ENCODE data around the gene ATG16L2. TPM values are rescaled to one million over a fixed set of nuclear protein-coding genes. Genes with fewer than 3 reads are reported as not detected.

ATG16L2 gene
- total RNA-seq, 1 experiment from 2014 or later: 17.3 TPM

DNA sequence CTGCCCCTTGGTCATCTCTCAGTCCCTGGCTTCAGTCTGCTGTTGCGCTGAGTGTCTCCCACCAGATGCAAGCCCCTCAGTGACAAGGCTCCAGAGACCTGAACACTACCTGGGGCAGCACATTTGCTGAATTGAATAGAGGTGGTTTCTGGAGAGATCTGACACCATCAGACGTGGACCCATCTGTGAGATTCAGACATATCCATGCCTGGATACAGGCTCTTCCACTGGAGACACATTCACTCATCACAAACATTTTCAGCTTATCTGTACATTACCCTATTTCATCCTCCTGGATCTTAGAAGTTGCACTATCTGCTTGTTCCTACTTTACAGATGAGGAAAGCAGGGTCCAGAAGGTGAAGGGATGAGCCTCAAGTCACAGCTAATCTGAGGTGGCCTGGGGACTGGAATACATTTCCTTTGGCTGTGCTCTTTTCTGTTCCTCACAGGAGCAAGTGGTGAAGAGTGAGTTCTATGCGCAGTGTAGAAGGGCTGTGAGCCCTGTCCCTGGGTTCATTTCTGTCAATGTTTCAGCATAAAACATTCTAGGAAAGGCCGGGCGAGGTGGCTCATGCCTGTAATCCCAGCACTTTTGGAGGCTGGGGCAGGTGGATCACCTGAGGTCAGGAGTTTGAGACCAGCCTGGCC, 19.0 kb downstream of the ATG16L2 start:
- no peak overlapping the region for H3K14ac ChIP-seq (ENCODE audit: insufficient read depth, low read length)
- no peaks in the 10 kb centered on the region for H3K79me2 ChIP-seq (ENCODE audit: insufficient read depth, low read length)
- H2BK20ac ChIP-seq (ENCODE audit: low read depth, low read length, poor library complexity, severe bottlenecking): no peak overlapping the region
- H2BK5ac ChIP-seq (ENCODE audit: insufficient read length, low read length): no peak overlapping the region
- H3K9ac ChIP-seq (ENCODE audit: extremely low read depth, insufficient read length, low read length): no peak overlapping the region
- no peak for DNase-seq
- no peak overlapping the region for H2AFZ ChIP-seq (ENCODE audit: low read length)
- H2BK120ac ChIP-seq (ENCODE audit: low read depth, low read length, poor library complexity, severe bottlenecking): no peak overlapping the region
- H3K27me3 Mint-ChIP-seq (ENCODE audit: low read depth): peaks cover 4% of the 10 kb centered on the region; the same call in 1 of the 2 replicates
- no peaks in the 10 kb centered on the region for H4K20me1 ChIP-seq (ENCODE audit: control insufficient read depth, insufficient read depth, insufficient read length)
- H2BK12ac ChIP-seq (ENCODE audit: insufficient read length, low read depth, low read length): no peak overlapping the region
- H3K79me1 ChIP-seq (ENCODE audit: insufficient read depth, low read depth, low read length, poor library complexity, severe bottlenecking): no peaks in the 10 kb centered on the region
- no peak overlapping the region for H4K91ac ChIP-seq (ENCODE audit: insufficient read length, low read depth, low read length)
- H3K9me3 ChIP-seq (ENCODE audit: control insufficient read depth, low read depth, low read length): no peaks in the 10 kb centered on the region
- no peak overlapping the region for H3K23ac ChIP-seq (ENCODE audit: insufficient read length, low read depth, low read length)
- H4K8ac ChIP-seq (replicated peaks; ENCODE audit: insufficient read length, low read depth, low read length): no peak overlapping the region
- H3K4ac ChIP-seq (ENCODE audit: low read depth, low read length): no peak overlapping the region
- H3T11ph ChIP-seq (ENCODE audit: low read length): no peak overlapping the region
- TF ChIP-seq, protein P1, sequence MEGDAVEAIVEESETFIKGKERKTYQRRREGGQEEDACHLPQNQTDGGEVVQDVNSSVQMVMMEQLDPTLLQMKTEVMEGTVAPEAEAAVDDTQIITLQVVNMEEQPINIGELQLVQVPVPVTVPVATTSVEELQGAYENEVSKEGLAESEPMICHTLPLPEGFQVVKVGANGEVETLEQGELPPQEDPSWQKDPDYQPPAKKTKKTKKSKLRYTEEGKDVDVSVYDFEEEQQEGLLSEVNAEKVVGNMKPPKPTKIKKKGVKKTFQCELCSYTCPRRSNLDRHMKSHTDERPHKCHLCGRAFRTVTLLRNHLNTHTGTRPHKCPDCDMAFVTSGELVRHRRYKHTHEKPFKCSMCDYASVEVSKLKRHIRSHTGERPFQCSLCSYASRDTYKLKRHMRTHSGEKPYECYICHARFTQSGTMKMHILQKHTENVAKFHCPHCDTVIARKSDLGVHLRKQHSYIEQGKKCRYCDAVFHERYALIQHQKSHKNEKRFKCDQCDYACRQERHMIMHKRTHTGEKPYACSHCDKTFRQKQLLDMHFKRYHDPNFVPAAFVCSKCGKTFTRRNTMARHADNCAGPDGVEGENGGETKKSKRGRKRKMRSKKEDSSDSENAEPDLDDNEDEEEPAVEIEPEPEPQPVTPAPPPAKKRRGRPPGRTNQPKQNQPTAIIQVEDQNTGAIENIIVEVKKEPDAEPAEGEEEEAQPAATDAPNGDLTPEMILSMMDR (conservative IDR thresholded peaks at IDR 0.05): no peak
- H3K4me1 Mint-ChIP-seq: peaks cover 9% of the 10 kb centered on the region in 2 experiments
- H3K27me3 ChIP-seq (ENCODE audit: insufficient read depth, low read length): no peaks in the 10 kb centered on the region
- no peak overlapping the region for H3K56ac ChIP-seq (ENCODE audit: insufficient read length, low read depth, low read length)
- no peaks in the 10 kb centered on the region for H3K4me1 ChIP-seq (ENCODE audit: insufficient read depth, low read length)
- H2BK15ac ChIP-seq (ENCODE audit: low read depth, low read length): no peak overlapping the region
- H3K4me2 ChIP-seq (ENCODE audit: insufficient read depth, insufficient read length, low read length): no peak overlapping the region
- H3K27ac Mint-ChIP-seq: no peak overlapping the region
- no peak overlapping the region for H2AK5ac ChIP-seq (ENCODE audit: insufficient read length, low read length)
- H3K4me3 Mint-ChIP-seq: no peak overlapping the region
- no peak overlapping the region for H3K27ac ChIP-seq (ENCODE audit: insufficient read length, low read depth, low read length)
- no peaks in the 10 kb centered on the region for H3K9me3 Mint-ChIP-seq
- no peaks in the 10 kb centered on the region for H3K23me2 ChIP-seq (ENCODE audit: insufficient read length, low read depth, low read length, poor library complexity, severe bottlenecking)
- H4K5ac ChIP-seq (ENCODE audit: insufficient read length, low read depth, low read length): no peak overlapping the region
- H3K36me3 Mint-ChIP-seq (ENCODE audit: insufficient read depth in 1 of 3, low read depth in 3 of 3): peaks cover 0 to 2% (median 0%) of the 10 kb centered on the region in 3 experiments; a peak in 2 of 7 replicates
- WGBS (ENCODE audit: extremely low coverage, insufficient read length, low lambda C conversion rate): no CpG with 5 or more reads among the region's 5 CpGs
- no peak overlapping the region for H3K18ac ChIP-seq (ENCODE audit: insufficient read length, low read depth, low read length)
